Measurements from ENCODE around the gene WDR46. TPM values are rescaled to one million over a fixed set of nuclear protein-coding genes. Genes with fewer than 3 reads are reported as not detected.

The WDR46 gene
- total RNA-seq, 1 experiment from 2014 or later = 57.0 TPM

DNA sequence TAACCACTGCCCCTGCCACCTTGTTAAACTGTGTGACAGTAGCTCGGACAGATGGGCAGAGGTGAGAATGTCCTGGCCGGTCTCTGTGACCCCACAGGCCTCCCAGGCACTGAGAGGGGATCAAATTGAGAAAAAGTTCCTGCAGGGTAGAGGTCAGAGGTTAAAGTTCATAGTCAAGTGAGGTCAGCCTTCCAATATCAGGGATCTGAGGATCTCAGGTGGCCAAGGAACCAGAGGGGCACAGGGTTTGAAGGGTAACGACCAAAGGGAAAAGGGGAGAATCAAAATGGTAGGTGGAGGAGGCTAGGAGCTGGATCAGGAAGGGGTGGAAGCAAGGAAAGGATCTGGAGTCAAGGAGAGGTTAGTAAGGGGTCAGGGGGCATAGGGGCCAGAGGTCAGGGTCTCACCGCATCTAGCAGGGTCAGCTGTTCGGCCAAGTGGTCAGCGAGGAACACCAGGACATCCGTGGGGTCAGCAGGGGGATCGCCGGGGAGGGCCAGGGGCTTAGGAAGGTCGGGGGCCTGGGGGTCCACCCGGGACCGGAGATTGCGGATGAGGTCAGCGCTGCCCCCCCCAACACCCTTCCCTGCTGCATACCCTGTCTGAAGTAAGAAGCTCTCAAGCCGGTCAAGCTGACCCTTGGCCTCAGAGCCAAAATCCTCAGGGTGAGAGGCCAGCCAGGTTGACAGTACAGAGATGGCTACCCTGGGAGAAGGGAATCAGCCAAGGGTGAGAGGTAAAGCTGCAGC lies 6.8 kb upstream of the WDR46 start:
- H3K9me3 Mint-ChIP-seq (ENCODE audit: unreplicated experiment) = no peaks in the 10 kb centered on the region
- POLR2A ChIA-PET = interaction anchor here (1.4 to 5.5 kb wide), 5 partner anchors 6 to 78 kb away, joined by 4 to 84 read pairs (median 31); partner anchors contain the start of genes B3GALT4, PFDN6, RPS18 and TAPBP
- peaks cover 41% of the 10 kb centered on the region for H3K36me3 Mint-ChIP-seq (ENCODE audit: insufficient read depth, unreplicated experiment)
- H3K4me3 Mint-ChIP-seq (ENCODE audit: unreplicated experiment) = peak overlapping the region; percentile 48
- intact Hi-C loops (cut with micrococcal nuclease) = loop anchor here (5.0 kb wide), 2 partner anchors 93 to 132 kb away; partner anchors contain the start of genes HSD17B8, RXRB and SLC39A7
- no peak overlapping the region for H3K27ac Mint-ChIP-seq (ENCODE audit: low read depth, unreplicated experiment)
- H3K4me1 Mint-ChIP-seq (ENCODE audit: insufficient read depth, unreplicated experiment) = peaks cover 21% of the 10 kb centered on the region
- BruUV-seq (replicated peaks) = no TSS peak
- no peaks in the 10 kb centered on the region for H3K27me3 Mint-ChIP-seq (ENCODE audit: insufficient read depth, unreplicated experiment)
- CTCF ChIA-PET = interaction anchor here (1.3 kb wide), 1 partner anchor 16 kb away, joined by 4 read pairs; no protein-coding TSS in a partner anchor
- TF ChIP-seq, protein P1, sequence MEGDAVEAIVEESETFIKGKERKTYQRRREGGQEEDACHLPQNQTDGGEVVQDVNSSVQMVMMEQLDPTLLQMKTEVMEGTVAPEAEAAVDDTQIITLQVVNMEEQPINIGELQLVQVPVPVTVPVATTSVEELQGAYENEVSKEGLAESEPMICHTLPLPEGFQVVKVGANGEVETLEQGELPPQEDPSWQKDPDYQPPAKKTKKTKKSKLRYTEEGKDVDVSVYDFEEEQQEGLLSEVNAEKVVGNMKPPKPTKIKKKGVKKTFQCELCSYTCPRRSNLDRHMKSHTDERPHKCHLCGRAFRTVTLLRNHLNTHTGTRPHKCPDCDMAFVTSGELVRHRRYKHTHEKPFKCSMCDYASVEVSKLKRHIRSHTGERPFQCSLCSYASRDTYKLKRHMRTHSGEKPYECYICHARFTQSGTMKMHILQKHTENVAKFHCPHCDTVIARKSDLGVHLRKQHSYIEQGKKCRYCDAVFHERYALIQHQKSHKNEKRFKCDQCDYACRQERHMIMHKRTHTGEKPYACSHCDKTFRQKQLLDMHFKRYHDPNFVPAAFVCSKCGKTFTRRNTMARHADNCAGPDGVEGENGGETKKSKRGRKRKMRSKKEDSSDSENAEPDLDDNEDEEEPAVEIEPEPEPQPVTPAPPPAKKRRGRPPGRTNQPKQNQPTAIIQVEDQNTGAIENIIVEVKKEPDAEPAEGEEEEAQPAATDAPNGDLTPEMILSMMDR (IDR thresholded peaks at IDR 0.05; ENCODE audit: unreplicated experiment) = no peak
- DNase-seq (ENCODE audit: unreplicated experiment) = no peak

DNA sequence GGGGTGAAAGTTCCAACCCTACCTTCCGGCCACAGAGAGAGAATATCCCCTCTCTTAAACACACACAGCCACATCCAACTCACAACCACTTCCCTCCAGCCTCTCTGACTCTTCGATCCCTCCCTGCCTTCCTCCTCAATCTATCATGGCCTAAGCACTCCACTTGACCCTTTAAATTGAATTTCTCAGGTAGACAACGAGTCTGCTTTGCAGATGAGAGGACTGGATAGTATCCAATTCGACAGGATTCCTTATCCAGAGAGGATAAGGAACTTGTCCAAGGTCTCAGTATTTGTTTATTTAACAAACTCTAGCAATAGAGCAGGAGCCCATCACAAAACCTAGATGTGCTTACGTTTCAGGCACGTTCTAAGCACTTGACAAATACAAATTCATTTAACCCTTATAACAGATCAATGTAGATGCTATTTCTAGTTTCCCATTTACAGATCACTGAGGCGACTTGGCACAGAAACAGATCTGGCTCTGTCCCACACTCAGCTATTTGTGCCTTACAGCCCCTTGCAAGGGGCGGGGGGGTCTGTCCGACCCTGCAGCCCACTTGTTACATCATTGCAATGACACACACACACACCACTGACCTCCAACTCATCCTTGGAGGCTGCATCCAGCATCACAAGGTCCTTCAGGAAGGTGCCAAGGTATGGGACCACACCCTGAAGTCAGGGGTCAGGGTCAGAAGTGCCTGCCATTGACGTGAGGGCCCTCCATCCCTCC lies 5.2 kb upstream of the WDR46 start:
- Mint-ChIP-seq H3K9me3 (ENCODE audit: unreplicated experiment) (no peaks in the 10 kb centered on the region), H3K4me3 (ENCODE audit: unreplicated experiment) (no peak overlapping the region), H3K36me3 (ENCODE audit: insufficient read depth, unreplicated experiment) (peaks cover 31% of the 10 kb centered on the region), H3K4me1 (ENCODE audit: insufficient read depth, unreplicated experiment) (peaks cover 28% of the 10 kb centered on the region), H3K27me3 (ENCODE audit: insufficient read depth, unreplicated experiment) (no peaks in the 10 kb centered on the region), H3K27ac (ENCODE audit: low read depth, unreplicated experiment) (no peak overlapping the region)
- DNase-seq (ENCODE audit: unreplicated experiment) = no peak
- intact Hi-C loops (cut with micrococcal nuclease) = no loop called here
- POLR2A ChIA-PET = interaction anchor here (0.7 kb wide), 1 partner anchor 416 kb away, joined by 3 read pairs; no protein-coding TSS in a partner anchor
- CTCF ChIA-PET = no interaction called here
- TF ChIP-seq, protein P1 (IDR thresholded peaks at IDR 0.05; ENCODE audit: unreplicated experiment) = no peak
- no TSS peak for BruUV-seq (replicated peaks)

DNA sequence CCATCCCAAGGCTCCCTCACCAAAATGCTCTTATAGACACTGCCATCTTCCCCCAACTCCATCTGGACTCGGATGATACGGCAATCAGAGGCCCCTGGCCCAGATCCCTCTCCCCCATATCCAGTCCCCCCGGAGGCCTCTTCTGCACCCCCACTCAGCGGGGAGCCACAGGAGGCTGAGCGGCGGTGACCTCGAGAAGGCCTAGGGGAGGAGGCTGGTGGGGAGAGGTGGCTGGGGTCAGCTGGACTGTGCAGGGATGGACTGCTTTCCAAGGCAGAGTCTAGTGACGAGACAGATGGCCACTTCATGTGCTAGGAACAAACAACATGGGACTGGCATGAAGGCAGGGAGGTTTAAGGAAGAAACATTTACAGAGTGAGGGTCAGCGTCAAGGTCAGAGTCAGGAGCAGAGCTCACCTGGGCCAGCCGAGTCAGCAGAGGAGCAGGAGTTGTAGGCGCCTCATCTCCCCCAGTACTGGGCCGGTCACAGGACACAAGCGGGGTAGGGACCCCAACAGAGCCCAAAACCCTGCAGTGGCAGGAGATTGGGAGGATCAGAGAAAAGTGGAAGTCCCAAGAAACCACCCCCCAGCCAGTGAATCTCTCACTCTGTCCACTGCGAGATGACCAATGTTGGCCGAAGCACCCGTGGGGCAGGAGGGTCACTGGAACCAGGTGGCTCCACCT lies 4.1 kb upstream of the WDR46 start:
- POLR2A ChIA-PET = interaction anchor here (0.7 to 7.1 kb wide), 4 partner anchors 16 to 417 kb away, joined by 3 to 148 read pairs (median 8); partner anchors contain the start of genes B3GALT4, RPS18 and VPS52
- TF ChIP-seq, protein P1 (IDR thresholded peaks at IDR 0.05; ENCODE audit: unreplicated experiment) = no peak
- CTCF ChIA-PET = interaction anchor here (0.6 to 1.7 kb wide), 2 partner anchors 45 to 247 kb away, joined by 4 to 5 read pairs; no protein-coding TSS in a partner anchor
- Mint-ChIP-seq H3K4me1 (ENCODE audit: insufficient read depth, unreplicated experiment) (peaks cover 25% of the 10 kb centered on the region), H3K27ac (ENCODE audit: low read depth, unreplicated experiment) (no peak overlapping the region), H3K27me3 (ENCODE audit: insufficient read depth, unreplicated experiment) (no peaks in the 10 kb centered on the region), H3K4me3 (ENCODE audit: unreplicated experiment) (no peak overlapping the region), H3K9me3 (ENCODE audit: unreplicated experiment) (no peaks in the 10 kb centered on the region), H3K36me3 (ENCODE audit: insufficient read depth, unreplicated experiment) (peaks cover 30% of the 10 kb centered on the region)
- no TSS peak for BruUV-seq (replicated peaks)
- intact Hi-C loops (cut with micrococcal nuclease) = no loop called here
- DNase-seq (ENCODE audit: unreplicated experiment) = no peak
